Small intestine (tissue), 7 donors: ENCODE results near the gene LAMTOR5. TPM values are rescaled to one million over a fixed set of nuclear protein-coding genes. Genes with fewer than 3 reads are reported as not detected.
"Not testable (repeated sequence)": the region's sequence is repeated elsewhere in the genome, so short reads cannot be mapped to it uniquely, and the experiment has no call there.

ENCODE experiments used
- DNase-seq, 2 donors: peaks; one replicate each; pipeline versions ENCODE4 v3.0.0 to v3.0.0-alpha.2; 2013
- FAIRE-seq: peaks from 2 replicates; lab custom pipeline; 2012; peaks lifted over from hg19 to GRCh38; lab: Jason Lieb, UNC
- H3K27ac ChIP-seq, 3 donors: one replicate each; pipeline ENCODE4 v1.5.1; 2013; ENCODE audit warnings: low read length in 2 of 3, mild to moderate bottlenecking in 2 of 3, control low read depth in 1 of 3, inconsistent platforms in 1 of 3, low read depth in 1 of 3, moderate library complexity in 1 of 3
- H3K27me3 ChIP-seq, 3 donors: one replicate each; pipeline ENCODE4 v1.6.1; 2013; ENCODE audit warnings: low read length in 3 of 3, inconsistent platforms in 1 of 3; ENCODE audit not compliant: control insufficient read depth in 3 of 3, insufficient read depth in 3 of 3
- H3K36me3 ChIP-seq, 3 donors: one replicate each; pipeline ENCODE4 v1.6.1; 2013; ENCODE audit warnings: low read length in 3 of 3, inconsistent platforms in 1 of 3, low read depth in 1 of 3, mild to moderate bottlenecking in 1 of 3, moderate library complexity in 1 of 3; ENCODE audit not compliant: control insufficient read depth in 3 of 3, insufficient read depth in 2 of 3
- H3K4me1 ChIP-seq, 3 donors: one replicate each; pipeline ENCODE4 v1.6.1; 2013; ENCODE audit warnings: low read length in 2 of 3, inconsistent platforms in 1 of 3, low read depth in 1 of 3, mild to moderate bottlenecking in 1 of 3, moderate library complexity in 1 of 3; ENCODE audit not compliant: control insufficient read depth in 3 of 3, insufficient read depth in 2 of 3
- H3K4me3 ChIP-seq, 3 donors: one replicate each; pipeline ENCODE4 v1.5.1; 2013; ENCODE audit warnings: low read length in 3 of 3, control low read depth in 1 of 3, inconsistent platforms in 1 of 3, low read depth in 1 of 3, mild to moderate bottlenecking in 1 of 3, moderate library complexity in 1 of 3
- H3K9me3 ChIP-seq, 2 donors: one replicate each; pipeline ENCODE4 v1.6.1; 2013; ENCODE audit warnings: low read depth in 1 of 2, low read length in 1 of 2; ENCODE audit not compliant: control insufficient read depth in 2 of 2, insufficient read depth in 1 of 2
- WGBS, 3 donors: extraction: QIAGEN DNeasy Blood & Tissue Kit; methylation state at CpG; one replicate each; pipeline ENCODE4 v1.1.7; 2013; 5-methylcytosine and 5-hydroxymethylcytosine counted together
- polyA plus RNA-seq, 4 donors: library from polyadenylated mRNA; stranded (reverse) in 3 of 4; unstranded in 1 of 4; fragments of 200-250 nt in 3 of 4; fragments of 120-200 nt in 1 of 4; gene quantifications; one replicate each; pipeline versions ENCODE4 v1.2.1 to v1.2.3, GENCODE V29; 2013
- donor health status: healthy with polysubstance abuse.
- donor health status: control.
- donor health status: control.
- donor health status: Bipolar disorder and iron deficiency.
- donor health status: healthy.

Gene LAMTOR5
- polyA plus RNA-seq, 4 donors: 138 to 345 (median 306) TPM

- no peak for DNase-seq
- 51 to 52% (median 52%) methylated on average over 12 of the region's 12 CpGs for whole genome bisulfite sequencing, 3 donors
- Histone ChIP-seq H3K27me3 (peaks cover 0 to 30% (median 14%) of the 10 kb centered on the region in 3 donors), H3K9me3 (no peaks in the 10 kb centered on the region), H3K4me3 (no peak overlapping the region), H3K27ac (no peak overlapping the region), H3K4me1 (no peaks in the 10 kb centered on the region), H3K36me3 (no peaks in the 10 kb centered on the region)
- FAIRE-seq: no peak
Measured at GRCh38 chr1:110449661-110450651, 42.5 kb upstream of the LAMTOR5 start.

GRCh38 chr1:110444561-110444960 lies 37.1 kb upstream of the LAMTOR5 start:
- no peak for FAIRE-seq
- WGBS, 3 donors: 73 to 83% (median 80%) methylated on average over 8 of the region's 8 CpGs
- no peak for DNase-seq
- H3K4me1 ChIP-seq: no peaks in the 10 kb centered on the region
- H3K27me3 ChIP-seq: peaks cover 0 to 9% (median 4%) of the 10 kb centered on the region in 3 donors
- H3K27ac ChIP-seq: no peak overlapping the region
- no peaks in the 10 kb centered on the region for H3K36me3 ChIP-seq
- H3K9me3 ChIP-seq: no peaks in the 10 kb centered on the region
- no peak overlapping the region for H3K4me3 ChIP-seq

- DNase-seq: no peak
- Histone ChIP-seq H3K36me3 (no peaks in the 10 kb centered on the region), H3K27ac (no peak overlapping the region), H3K27me3 (peaks cover 0 to 6% (median 0%) of the 10 kb centered on the region in 3 donors), H3K9me3 (no peaks in the 10 kb centered on the region), H3K4me3 (no peak overlapping the region), H3K4me1 (no peaks in the 10 kb centered on the region)
- FAIRE-seq: no peak
- WGBS, 3 donors: 78 to 82% (median 81%) methylated on average over 8 of the region's 8 CpGs
Measured at GRCh38 chr1:110443451-110443850, 36.0 kb upstream of the LAMTOR5 start.

- Histone ChIP-seq H3K4me3 (no peak overlapping the region), H3K4me1 (no peaks in the 10 kb centered on the region), H3K9me3 (no peaks in the 10 kb centered on the region), H3K27me3 (no peaks in the 10 kb centered on the region), H3K36me3 (no peaks in the 10 kb centered on the region), H3K27ac (no peak overlapping the region)
- FAIRE-seq: no peak
- DNase-seq: no peak
Measured at GRCh38 chr1:110441888-110442287, 34.4 kb upstream of the LAMTOR5 start.

- no peak overlapping the region for H3K27ac ChIP-seq
- DNase-seq (no peak), FAIRE-seq (no peak)
- WGBS, 3 donors: 60 to 81% (median 61%) methylated on average over 3 of the region's 3 CpGs
- H3K36me3 ChIP-seq: no peaks in the 10 kb centered on the region
- no peak overlapping the region for H3K4me3 ChIP-seq
- no peaks in the 10 kb centered on the region for H3K4me1 ChIP-seq
- no peaks in the 10 kb centered on the region for H3K9me3 ChIP-seq
- H3K27me3 ChIP-seq: no peaks in the 10 kb centered on the region
Measured at GRCh38 chr1:110440877-110441276, 33.4 kb upstream of the LAMTOR5 start.

GRCh38 chr1:110439873-110440272 lies 32.4 kb upstream of the LAMTOR5 start:
- WGBS, 3 donors: 85 to 89% (median 87%) methylated on average over 3 of the region's 3 CpGs
- not testable (repeated sequence) for DNase-seq, H3K9me3 ChIP-seq, H3K4me3 ChIP-seq, H3K27me3 ChIP-seq, H3K36me3 ChIP-seq, H3K4me1 ChIP-seq, FAIRE-seq, H3K27ac ChIP-seq

GRCh38 chr1:110438893-110439292 lies 31.4 kb upstream of the LAMTOR5 start:
- no peaks in the 10 kb centered on the region for H3K36me3 ChIP-seq
- no peak overlapping the region for H3K4me3 ChIP-seq
- H3K27me3 ChIP-seq: no peaks in the 10 kb centered on the region
- H3K27ac ChIP-seq: no peak overlapping the region
- DNase-seq (no peak), FAIRE-seq (no peak)
- no peaks in the 10 kb centered on the region for H3K9me3 ChIP-seq
- WGBS, 3 donors: 52 to 57% (median 56%) methylated on average over 4 of the region's 4 CpGs
- no peaks in the 10 kb centered on the region for H3K4me1 ChIP-seq

- not testable (repeated sequence) for FAIRE-seq, H3K27me3 ChIP-seq, H3K9me3 ChIP-seq, H3K4me3 ChIP-seq, H3K4me1 ChIP-seq, DNase-seq, H3K36me3 ChIP-seq, H3K27ac ChIP-seq
- 77 to 81% (median 81%) methylated on average over 9 of the region's 9 CpGs for WGBS, 3 donors
Measured at GRCh38 chr1:110437645-110438299, 30.3 kb upstream of the LAMTOR5 start.
